ENCODE measurements around the gene NYNRIN.
"Not testable (repeated sequence)": the region's sequence is repeated elsewhere in the genome, so short reads cannot be mapped to it uniquely, and the experiment has no call there.

GRCh38 chr14:24450828-24451227 lies 52.0 kb downstream of the NYNRIN start:
- TF ChIP-seq, protein P1, sequence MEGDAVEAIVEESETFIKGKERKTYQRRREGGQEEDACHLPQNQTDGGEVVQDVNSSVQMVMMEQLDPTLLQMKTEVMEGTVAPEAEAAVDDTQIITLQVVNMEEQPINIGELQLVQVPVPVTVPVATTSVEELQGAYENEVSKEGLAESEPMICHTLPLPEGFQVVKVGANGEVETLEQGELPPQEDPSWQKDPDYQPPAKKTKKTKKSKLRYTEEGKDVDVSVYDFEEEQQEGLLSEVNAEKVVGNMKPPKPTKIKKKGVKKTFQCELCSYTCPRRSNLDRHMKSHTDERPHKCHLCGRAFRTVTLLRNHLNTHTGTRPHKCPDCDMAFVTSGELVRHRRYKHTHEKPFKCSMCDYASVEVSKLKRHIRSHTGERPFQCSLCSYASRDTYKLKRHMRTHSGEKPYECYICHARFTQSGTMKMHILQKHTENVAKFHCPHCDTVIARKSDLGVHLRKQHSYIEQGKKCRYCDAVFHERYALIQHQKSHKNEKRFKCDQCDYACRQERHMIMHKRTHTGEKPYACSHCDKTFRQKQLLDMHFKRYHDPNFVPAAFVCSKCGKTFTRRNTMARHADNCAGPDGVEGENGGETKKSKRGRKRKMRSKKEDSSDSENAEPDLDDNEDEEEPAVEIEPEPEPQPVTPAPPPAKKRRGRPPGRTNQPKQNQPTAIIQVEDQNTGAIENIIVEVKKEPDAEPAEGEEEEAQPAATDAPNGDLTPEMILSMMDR (IDR thresholded peaks at IDR 0.05) = not testable (repeated sequence)
- TF ChIP-seq POLR2A (IDR thresholded peaks at IDR 0.05) = not testable (repeated sequence)
